ENCODE results near the gene RALGAPB. TPM values are rescaled to one million over a fixed set of nuclear protein-coding genes. Genes with fewer than 3 reads are reported as not detected.

RALGAPB gene
- total RNA-seq, 1 experiment from 2014 or later: 4.8 TPM

- in situ Hi-C loops (cut with HindIII; ENCODE audit: low pct_unique_long_range_greater_than_20kb, low sequenced_read_pairs): no loop called here
- no peak for DNase-seq (ENCODE audit: low read depth)
These were observed 143.8 kb downstream of the RALGAPB start for GRCh38 chr20:38616457-38616856.

- peak; percentile 82 for DNase-seq (ENCODE audit: low read depth)
- in situ Hi-C loops (cut with HindIII; ENCODE audit: low pct_unique_long_range_greater_than_20kb, low sequenced_read_pairs): no loop called here
These were observed 144.6 kb downstream of the RALGAPB start for GRCh38 chr20:38617011-38617829.

GRCh38 chr20:38617830-38618196, 145.2 kb downstream of the RALGAPB start:
- in situ Hi-C loops (cut with HindIII; ENCODE audit: low pct_unique_long_range_greater_than_20kb, low sequenced_read_pairs): no loop called here
- no peak for DNase-seq (ENCODE audit: low read depth)

GRCh38 chr20:38620441-38620840, 147.8 kb downstream of the RALGAPB start:
- in situ Hi-C loops (cut with HindIII; ENCODE audit: low pct_unique_long_range_greater_than_20kb, low sequenced_read_pairs): no loop called here
- DNase-seq (ENCODE audit: low read depth): no peak

GRCh38 chr20:38623061-38623460, 150.4 kb downstream of the RALGAPB start:
- in situ Hi-C loops (cut with HindIII; ENCODE audit: low pct_unique_long_range_greater_than_20kb, low sequenced_read_pairs): no loop called here
- no peak for DNase-seq (ENCODE audit: low read depth)

- no peak for DNase-seq (ENCODE audit: low read depth)
- in situ Hi-C loops (cut with HindIII; ENCODE audit: low pct_unique_long_range_greater_than_20kb, low sequenced_read_pairs): no loop called here
These were observed 151.4 kb downstream of the RALGAPB start for GRCh38 chr20:38624084-38624483.

- in situ Hi-C loops (cut with HindIII; ENCODE audit: low pct_unique_long_range_greater_than_20kb, low sequenced_read_pairs): no loop called here
- no peak for DNase-seq (ENCODE audit: low read depth)
These were observed 153.3 kb downstream of the RALGAPB start for GRCh38 chr20:38625896-38626295.

GRCh38 chr20:38626921-38627659, 154.4 kb downstream of the RALGAPB start:
- in situ Hi-C loops (cut with HindIII; ENCODE audit: low pct_unique_long_range_greater_than_20kb, low sequenced_read_pairs): no loop called here
- no peak for DNase-seq (ENCODE audit: low read depth)

Other genes starting within 250 kb of the RALGAPB start
- gene KIAA1755, start 212.1 kb upstream of the RALGAPB start, total RNA-seq (2014; rRNA removed; shearing (Covaris generic); ENCODE audit: low replicate concordance): 0.20 TPM in 1 of 2 replicates, not detected in the other
- gene BPI, start 168.7 kb upstream of the RALGAPB start, total RNA-seq (2014; rRNA removed; shearing (Covaris generic); ENCODE audit: low replicate concordance): not detected in 2 replicates
- gene LBP, start 126.4 kb upstream of the RALGAPB start, total RNA-seq (2014; rRNA removed; shearing (Covaris generic); ENCODE audit: low replicate concordance): not detected in 2 replicates
- 44.4 and 211 TPM in 2 replicates for gene SNHG17, start 37.5 kb upstream of the RALGAPB start, total RNA-seq (2014; rRNA removed; shearing (Covaris generic); ENCODE audit: low replicate concordance)
- gene ADIG, start 108.4 kb downstream of the RALGAPB start, total RNA-seq (2014; rRNA removed; shearing (Covaris generic); ENCODE audit: low replicate concordance): not detected in 2 replicates
- gene ARHGAP40, start 129.0 kb downstream of the RALGAPB start, total RNA-seq (2014; rRNA removed; shearing (Covaris generic); ENCODE audit: low replicate concordance): 3.2 and 4.3 TPM in 2 replicates